Fibroblast of mammary gland (primary cell): ENCODE measurements around the gene SCYGR4.
"Not testable (repeated sequence)": the region's sequence is repeated elsewhere in the genome, so short reads cannot be mapped to it uniquely, and the experiment has no call there.

Experiments used
- DNase-seq: peaks from one replicate; pipeline ENCODE4 v3.0.0-alpha.2; 2010; ENCODE audit warnings: low read depth
- H3K4me3 ChIP-seq: 2 replicates; pipeline ENCODE4 v1.5.1; 2011; ENCODE audit warnings: low read depth, mild to moderate bottlenecking, low read length, moderate library complexity; ENCODE audit not compliant: control insufficient read depth
- CTCF ChIP-seq: conservative IDR thresholded peaks from 2 replicates; pipeline ENCODE4 v1.5.1; 2011; ENCODE audit warnings: low read depth, low read length, inconsistent platforms; ENCODE audit not compliant: control insufficient read depth, insufficient read depth

SCYGR4 gene

GRCh38 chr2:227578642-227579041 lies 38.7 kb upstream of the SCYGR4 start:
- no peak overlapping the region for H3K4me3 ChIP-seq
- no peak for DNase-seq
- no peak for TF ChIP-seq CTCF

- no peak for TF ChIP-seq CTCF
- no peak for DNase-seq
- H3K4me3 ChIP-seq = no peak overlapping the region
Measured at GRCh38 chr2:227579791-227580190, 37.5 kb upstream of the SCYGR4 start.

GRCh38 chr2:227582369-227582768 lies 34.9 kb upstream of the SCYGR4 start:
- no peak for DNase-seq
- no peak overlapping the region for H3K4me3 ChIP-seq
- TF ChIP-seq CTCF = no peak

- DNase-seq = peak; percentile 51
- TF ChIP-seq CTCF = no peak
- no peak overlapping the region for H3K4me3 ChIP-seq
Measured at GRCh38 chr2:227592694-227593387, 24.5 kb upstream of the SCYGR4 start.

GRCh38 chr2:227595797-227596196 lies 21.5 kb upstream of the SCYGR4 start:
- no peak for TF ChIP-seq CTCF
- no peak for DNase-seq
- no peak overlapping the region for H3K4me3 ChIP-seq

- DNase-seq = no peak
- TF ChIP-seq CTCF = no peak
- H3K4me3 ChIP-seq = no peak overlapping the region
Measured at GRCh38 chr2:227597036-227597435, 20.3 kb upstream of the SCYGR4 start.

- TF ChIP-seq CTCF = no peak
- no peak overlapping the region for H3K4me3 ChIP-seq
- no peak for DNase-seq
Measured at GRCh38 chr2:227597998-227598397, 19.3 kb upstream of the SCYGR4 start.

- not testable (repeated sequence) for DNase-seq, H3K4me3 ChIP-seq
Measured at GRCh38 chr2:227598835-227599503, 18.3 kb upstream of the SCYGR4 start, which contains the start of gene SCYGR2. SCYGR2 (plus strand) TSS chr2:227598893; CDS start chr2:227598893, 0 bp downstream.
